Esophagus squamous epithelium (tissue), 5 donors: Measurements from ENCODE around the gene BHLHA15. TPM values are rescaled to one million over a fixed set of nuclear protein-coding genes. Genes with fewer than 3 reads are reported as not detected.

Experiments used
- DNase-seq: peaks from one replicate; lab custom pipeline; 2025; lab: John Stamatoyannopoulos, UW
- H3K27ac ChIP-seq, 4 donors: fragments of 200-600 bp; sonication (generic); one replicate each; pipeline ENCODE4 v1.5.1; 2016 to 2019; ENCODE audit warnings: mild to moderate bottlenecking in 1 of 4
- H3K27me3 ChIP-seq, 4 donors: fragments of 200-600 bp; sonication (generic); 1 replicate in 3 of 4; 2 replicates in 1 of 4; pipeline versions ENCODE4 v1.5.1 to v1.6.0; 2017 to 2021; ENCODE audit warnings: antibody characterized with exemption in 1 of 4
- H3K36me3 ChIP-seq, 3 donors: fragments of 200-600 bp; sonication (generic); one replicate each; pipeline ENCODE4 v1.5.1; 2016 to 2019
- H3K4me1 ChIP-seq, 3 donors: fragments of 200-600 bp; sonication (generic); one replicate each; pipeline ENCODE4 v1.5.1; 2017 to 2019
- H3K4me3 ChIP-seq, 4 donors: fragments of 200-600 bp; sonication (generic); 1 replicate in 3 of 4; 2 replicates in 1 of 4; pipeline ENCODE4 v1.5.1; 2016 to 2019; ENCODE audit warnings: mild to moderate bottlenecking in 2 of 4, moderate library complexity in 1 of 4
- H3K9me3 ChIP-seq, 3 donors: fragments of 200-600 bp; sonication (generic); one replicate each; pipeline ENCODE4 v1.5.1; 2016 to 2019
- POLR2A ChIP-seq, 4 donors: fragments of 450-650 bp; IDR thresholded peaks; one replicate each; pipeline ENCODE4 v1.6.1; 2017; ENCODE audit warnings: antibody characterized with exemption in 4 of 4, mild to moderate bottlenecking in 4 of 4, moderate library complexity in 3 of 4
- WGBS, 2 donors: methylation state at CpG; one replicate each; pipeline ENCODE4 v1.1.5; 2018; 5-methylcytosine and 5-hydroxymethylcytosine counted together
- intact Hi-C: fragments of 100-400 bp; cut with DNase I; formaldehyde crosslinking; loops from one replicate; pipeline ENCODE4 v1.15.0; 2022
- total RNA-seq, 4 donors: library from RNA; depleted of rRNA; stranded (reverse); fragments of >200 nt; gene quantifications; one replicate each; pipeline ENCODE4 v1.1.0, GENCODE V29; 2016
- TF ChIP-seq, protein P1 (sequence below), 6 experiments: fragments of 450-650 bp in 4 of 6; fragments of 200-600 bp in 2 of 6; sonication (generic) in 2 of 6; IDR thresholded peaks; one replicate each; pipeline ENCODE4 v1.5.1; 2016 to 2019; ENCODE audit warnings: antibody characterized with exemption in 6 of 6, mild to moderate bottlenecking in 4 of 6, moderate library complexity in 4 of 6
- donor health status: DM: yes; HTN: yes; CAD: no.

The BHLHA15 gene
- total RNA-seq, 4 donors from 2014 or later, result 0.82 to 8.0 (median 2.3) TPM

- H3K27ac ChIP-seq, result no peak overlapping the region
- H3K36me3 ChIP-seq, result peaks cover 0 to 23% (median 0%) of the 10 kb centered on the region in 3 donors
- DNase-seq, result no peak
- H3K4me3 ChIP-seq, result no peak overlapping the region
- peaks cover 0 to 8% (median 0%) of the 10 kb centered on the region in 3 donors for H3K4me1 ChIP-seq
- no peaks in the 10 kb centered on the region for H3K9me3 ChIP-seq
- H3K27me3 ChIP-seq, result no peaks in the 10 kb centered on the region
- intact Hi-C loops, result loop anchor here (2.0 to 5.0 kb wide), 2 partner anchors 59 to 145 kb away; partner anchors contain the start of gene LMTK2
- no peak for TF ChIP-seq POLR2A (IDR thresholded peaks at IDR 0.05)
- TF ChIP-seq, protein P1, sequence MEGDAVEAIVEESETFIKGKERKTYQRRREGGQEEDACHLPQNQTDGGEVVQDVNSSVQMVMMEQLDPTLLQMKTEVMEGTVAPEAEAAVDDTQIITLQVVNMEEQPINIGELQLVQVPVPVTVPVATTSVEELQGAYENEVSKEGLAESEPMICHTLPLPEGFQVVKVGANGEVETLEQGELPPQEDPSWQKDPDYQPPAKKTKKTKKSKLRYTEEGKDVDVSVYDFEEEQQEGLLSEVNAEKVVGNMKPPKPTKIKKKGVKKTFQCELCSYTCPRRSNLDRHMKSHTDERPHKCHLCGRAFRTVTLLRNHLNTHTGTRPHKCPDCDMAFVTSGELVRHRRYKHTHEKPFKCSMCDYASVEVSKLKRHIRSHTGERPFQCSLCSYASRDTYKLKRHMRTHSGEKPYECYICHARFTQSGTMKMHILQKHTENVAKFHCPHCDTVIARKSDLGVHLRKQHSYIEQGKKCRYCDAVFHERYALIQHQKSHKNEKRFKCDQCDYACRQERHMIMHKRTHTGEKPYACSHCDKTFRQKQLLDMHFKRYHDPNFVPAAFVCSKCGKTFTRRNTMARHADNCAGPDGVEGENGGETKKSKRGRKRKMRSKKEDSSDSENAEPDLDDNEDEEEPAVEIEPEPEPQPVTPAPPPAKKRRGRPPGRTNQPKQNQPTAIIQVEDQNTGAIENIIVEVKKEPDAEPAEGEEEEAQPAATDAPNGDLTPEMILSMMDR (IDR thresholded peaks at IDR 0.05), result peak; percentile 39 to 62 (median 51)
- WGBS, 2 donors, result 72 to 75% methylated on average over 14 to 18 of the region's 18 CpGs
Observed at GRCh38 chr7:98165827-98166667, 45.2 kb upstream of the BHLHA15 start.

- Histone ChIP-seq H3K4me1 (peaks cover 0 to 8% (median 0%) of the 10 kb centered on the region in 3 donors), H3K9me3 (no peaks in the 10 kb centered on the region), H3K27me3 (no peaks in the 10 kb centered on the region), H3K4me3 (no peak overlapping the region), H3K36me3 (peaks cover 0 to 28% (median 0%) of the 10 kb centered on the region in 3 donors), H3K27ac (no peak overlapping the region)
- WGBS, 2 donors, result 64 to 69% methylated on average over 2 of the region's 2 CpGs
- TF ChIP-seq, protein P1 (IDR thresholded peaks at IDR 0.05), result no peak
- TF ChIP-seq POLR2A (IDR thresholded peaks at IDR 0.05), result no peak
- DNase-seq, result no peak
- intact Hi-C loops, result loop anchor here (2.0 to 5.0 kb wide), 2 partner anchors 59 to 146 kb away; partner anchors contain the start of gene LMTK2
Observed at GRCh38 chr7:98166668-98166970, 44.6 kb upstream of the BHLHA15 start.

GRCh38 chr7:98167653-98168052 is 43.6 kb upstream of the BHLHA15 start:
- H3K9me3 ChIP-seq, result no peaks in the 10 kb centered on the region
- H3K4me3 ChIP-seq, result no peak overlapping the region
- 89 to 91% methylated on average over 15 of the region's 15 CpGs for WGBS, 2 donors
- no peak for TF ChIP-seq POLR2A (IDR thresholded peaks at IDR 0.05)
- TF ChIP-seq, protein P1 (IDR thresholded peaks at IDR 0.05), result no peak
- H3K36me3 ChIP-seq, result peaks cover 0 to 39% (median under 1%) of the 10 kb centered on the region in 3 donors
- H3K27ac ChIP-seq, result no peak overlapping the region
- no peak for DNase-seq
- H3K4me1 ChIP-seq, result peaks cover 0 to 8% (median 0%) of the 10 kb centered on the region in 3 donors
- intact Hi-C loops, result loop anchor here (2.0 to 5.0 kb wide), 2 partner anchors 60 to 147 kb away; partner anchors contain the start of gene LMTK2
- H3K27me3 ChIP-seq, result no peaks in the 10 kb centered on the region

- no peak for TF ChIP-seq POLR2A (IDR thresholded peaks at IDR 0.05)
- TF ChIP-seq, protein P1 (IDR thresholded peaks at IDR 0.05), result peak; percentile 75 to 89 (median 84)
- no peaks in the 10 kb centered on the region for H3K27me3 ChIP-seq
- peaks cover 0 to 8% (median 0%) of the 10 kb centered on the region in 3 donors for H3K4me1 ChIP-seq
- no peak for DNase-seq
- intact Hi-C loops, result loop anchor here (5.0 kb wide), 1 partner anchor 61 kb away; the partner anchor contains the start of gene LMTK2
- no peak overlapping the region for H3K4me3 ChIP-seq
- H3K36me3 ChIP-seq, result peaks cover 0 to 46% (median 3%) of the 10 kb centered on the region in 3 donors
- WGBS, 2 donors, result 63 to 64% methylated on average over 17 of the region's 17 CpGs
- no peaks in the 10 kb centered on the region for H3K9me3 ChIP-seq
- no peak overlapping the region for H3K27ac ChIP-seq
Observed at GRCh38 chr7:98168181-98168903, 42.9 kb upstream of the BHLHA15 start.
